Stimulated activated CD4-positive, alpha-beta T cell treated with anti-CD3 and anti-CD28 coated beads, Interleukin-2, amount 100 ng/mL, for 48 hours (primary cell): ENCODE measurements around the gene PHYKPL.

ENCODE experiments used
- DNase-seq, 2 donors: peaks; one replicate each; pipeline ENCODE4 v3.0.0-alpha.2; 2020

PHYKPL gene

GRCh38 chr5:178232124-178232919 is at the start of gene PHYKPL:
TSS of gene PHYKPL (minus strand) at chr5:178232802. CDS start at chr5:178232550, 252 bp downstream.
- DNase-seq: peak; percentile 64 to 65

GRCh38 chr5:178282391-178282790 is 49.8 kb upstream of the PHYKPL start:
- DNase-seq: no peak

- no peak for DNase-seq
Measured at GRCh38 chr5:178281331-178281730, 48.7 kb upstream of the PHYKPL start.

GRCh38 chr5:178280631-178281030 is 48.0 kb upstream of the PHYKPL start:
- DNase-seq: no peak

- peak; percentile 63 for DNase-seq
Measured at GRCh38 chr5:178279723-178280438, 47.3 kb upstream of the PHYKPL start.

- no peak for DNase-seq
Measured at GRCh38 chr5:178279026-178279722, 46.6 kb upstream of the PHYKPL start.

GRCh38 chr5:178278358-178279023 is 45.9 kb upstream of the PHYKPL start:
- no peak for DNase-seq

GRCh38 chr5:178277866-178278265 is 45.3 kb upstream of the PHYKPL start:
- DNase-seq: no peak

GRCh38 chr5:178277346-178277745 is 44.7 kb upstream of the PHYKPL start:
- no peak for DNase-seq

- DNase-seq: no peak
Measured at GRCh38 chr5:178274781-178275537, 42.4 kb upstream of the PHYKPL start.

GRCh38 chr5:178273665-178274541 is 41.3 kb upstream of the PHYKPL start:
- DNase-seq: no peak

GRCh38 chr5:178273041-178273440 is 40.4 kb upstream of the PHYKPL start:
- no peak for DNase-seq

GRCh38 chr5:178272591-178272990 is 40.0 kb upstream of the PHYKPL start:
- no peak for DNase-seq

- no peak for DNase-seq
Measured at GRCh38 chr5:178271726-178272479, 39.3 kb upstream of the PHYKPL start.

- no peak for DNase-seq
Measured at GRCh38 chr5:178271231-178271630, 38.6 kb upstream of the PHYKPL start.

GRCh38 chr5:178269499-178269898 is 36.9 kb upstream of the PHYKPL start:
- no peak for DNase-seq

GRCh38 chr5:178267876-178268275 is 35.3 kb upstream of the PHYKPL start:
- DNase-seq: no peak

- DNase-seq: no peak
Measured at GRCh38 chr5:178267245-178267644, 34.6 kb upstream of the PHYKPL start.

- no peak for DNase-seq
Measured at GRCh38 chr5:178266581-178266980, 34.0 kb upstream of the PHYKPL start.

- DNase-seq: no peak
Measured at GRCh38 chr5:178265746-178266145, 33.1 kb upstream of the PHYKPL start.
